ENCODE measurements around the gene NDUFB5. TPM values are rescaled to one million over a fixed set of nuclear protein-coding genes. Genes with fewer than 3 reads are reported as not detected.

Gene NDUFB5
- total RNA-seq, 1 experiment from 2014 or later = 95.6 TPM

GRCh38 chr3:179562591-179563270, 41.9 kb upstream of the NDUFB5 start, which contains the start of gene ACTL6A (continued):
- TF ChIP-seq ZNF532 (CRISPR knock-in tag; IDR thresholded peaks at IDR 0.05; ENCODE audit: borderline replicate concordance) (no peak), CREM (CRISPR knock-in tag; IDR thresholded peaks at IDR 0.05) (peak; percentile 44; the same call in 1 of the 2 replicates), PRDM15 (CRISPR knock-in tag; IDR thresholded peaks at IDR 0.05) (0 out of 2 replicates have a peak, but pooled peaks have one; percentile 16), ZNF317 (CRISPR knock-in tag; IDR thresholded peaks at IDR 0.05; ENCODE audit: borderline replicate concordance, low read depth) (no peak), HMGXB4 (CRISPR knock-in tag; IDR thresholded peaks at IDR 0.05) (peak; percentile 14; the same call in 1 of the 2 replicates), E2F1 (CRISPR knock-in tag; IDR thresholded peaks at IDR 0.05) (no peak), ZNF121 (CRISPR knock-in tag; IDR thresholded peaks at IDR 0.05) (no peak), FOXP4 (CRISPR knock-in tag; IDR thresholded peaks at IDR 0.05) (peak; percentile 70; the same call in 1 of the 2 replicates), GABPB1 (CRISPR knock-in tag; IDR thresholded peaks at IDR 0.05) (peak; percentile 54; the same call in 1 of the 2 replicates), SMAD3 (CRISPR knock-in tag; IDR thresholded peaks at IDR 0.05; ENCODE audit: borderline replicate concordance) (peak; percentile 77; the same call in 1 of the 2 replicates), SP1 (CRISPR knock-in tag; conservative IDR thresholded peaks at IDR 0.05) (peak; percentile 93), JUN (CRISPR knock-in tag; IDR thresholded peaks at IDR 0.05) (no peak), NFE2L1 (CRISPR knock-in tag; IDR thresholded peaks at IDR 0.05) (peak; percentile 74), ZNF423 (CRISPR knock-in tag; IDR thresholded peaks at IDR 0.05) (no peak), GRHL2 (CRISPR knock-in tag; IDR thresholded peaks at IDR 0.05; ENCODE audit: insufficient replicate concordance, severe bottlenecking) (no peak), TEAD1 (CRISPR knock-in tag; IDR thresholded peaks at IDR 0.05) (0 out of 2 replicates have a peak, but pooled peaks have one; percentile 41), ATF6 (CRISPR knock-in tag; IDR thresholded peaks at IDR 0.05) (no peak), CBFB (CRISPR knock-in tag; IDR thresholded peaks at IDR 0.05; ENCODE audit: low read depth) (no peak)
- TF ChIP-seq, protein P1, sequence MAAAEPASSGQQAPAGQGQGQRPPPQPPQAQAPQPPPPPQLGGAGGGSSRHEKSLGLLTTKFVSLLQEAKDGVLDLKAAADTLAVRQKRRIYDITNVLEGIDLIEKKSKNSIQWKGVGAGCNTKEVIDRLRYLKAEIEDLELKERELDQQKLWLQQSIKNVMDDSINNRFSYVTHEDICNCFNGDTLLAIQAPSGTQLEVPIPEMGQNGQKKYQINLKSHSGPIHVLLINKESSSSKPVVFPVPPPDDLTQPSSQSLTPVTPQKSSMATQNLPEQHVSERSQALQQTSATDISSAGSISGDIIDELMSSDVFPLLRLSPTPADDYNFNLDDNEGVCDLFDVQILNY (CRISPR knock-in tag; IDR thresholded peaks at IDR 0.05) = peak; percentile 93
- TF ChIP-seq, protein P2, sequence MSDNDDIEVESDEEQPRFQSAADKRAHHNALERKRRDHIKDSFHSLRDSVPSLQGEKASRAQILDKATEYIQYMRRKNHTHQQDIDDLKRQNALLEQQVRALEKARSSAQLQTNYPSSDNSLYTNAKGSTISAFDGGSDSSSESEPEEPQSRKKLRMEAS (CRISPR knock-in tag; IDR thresholded peaks at IDR 0.05) = peak; percentile 87; the same call in 1 of the 2 replicates
- TF ChIP-seq, protein P3, sequence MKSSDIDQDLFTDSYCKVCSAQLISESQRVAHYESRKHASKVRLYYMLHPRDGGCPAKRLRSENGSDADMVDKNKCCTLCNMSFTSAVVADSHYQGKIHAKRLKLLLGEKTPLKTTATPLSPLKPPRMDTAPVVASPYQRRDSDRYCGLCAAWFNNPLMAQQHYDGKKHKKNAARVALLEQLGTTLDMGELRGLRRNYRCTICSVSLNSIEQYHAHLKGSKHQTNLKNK (CRISPR knock-in tag; IDR thresholded peaks at IDR 0.05) = 0 out of 2 replicates have a peak, but pooled peaks have one; percentile 9

Measured in WTC11 (cell line).